Stomach (tissue), 9 donors: Measurements from ENCODE around the gene NOTO. TPM values are rescaled to one million over a fixed set of nuclear protein-coding genes. Genes with fewer than 3 reads are reported as not detected.
A peak's percentile ranks its signal among the peaks of the same experiment; 100 is the strongest.

Experiments
- DNase-seq, 2 donors: peaks; one replicate each; pipeline versions ENCODE4 v3.0.0 to v3.0.0-alpha.2; 2013 to 2019
- H3K27ac ChIP-seq, 5 donors: fragments of 200-600 bp in 4 of 5; sonication (generic) in 4 of 5; one replicate each; pipeline ENCODE4 v1.5.1; 2013 to 2019; ENCODE audit warnings: mild to moderate bottlenecking in 1 of 5, moderate library complexity in 1 of 5
- H3K27me3 ChIP-seq, 3 donors: fragments of 200-600 bp; sonication (generic); one replicate each; pipeline ENCODE4 v1.5.1; 2017 to 2019; ENCODE audit warnings: mixed run types in 1 of 3
- H3K36me3 ChIP-seq, 4 donors: fragments of 200-600 bp; sonication (generic); 1 replicate in 3 of 4; 2 replicates in 1 of 4; pipeline ENCODE4 v1.5.1; 2016 to 2019
- H3K4me1 ChIP-seq, 4 donors: fragments of 200-600 bp; sonication (generic); one replicate each; pipeline ENCODE4 v1.5.1; 2016 to 2019
- H3K4me3 ChIP-seq, 4 donors: fragments of 200-600 bp; sonication (generic) in 3 of 4; one replicate each; pipeline ENCODE4 v1.5.1; 2016 to 2019; ENCODE audit warnings: mild to moderate bottlenecking in 1 of 4
- H3K9me3 ChIP-seq, 4 donors: fragments of 200-600 bp; sonication (generic); one replicate each; pipeline ENCODE4 v1.5.1; 2016 to 2019
- EP300 ChIP-seq: sonication (generic); formaldehyde crosslinking; IDR thresholded peaks from one replicate; pipeline ENCODE4 v1.6.1; 2017; ENCODE audit warnings: antibody characterized with exemption
- POLR2A ChIP-seq, 4 donors: fragments of 450-650 bp; IDR thresholded peaks; one replicate each; pipeline ENCODE4 v1.6.1; 2016; ENCODE audit warnings: antibody characterized with exemption in 4 of 4, control low read depth in 2 of 4, mild to moderate bottlenecking in 1 of 4, moderate library complexity in 1 of 4
- POLR2AphosphoS5 ChIP-seq, 3 donors: sonication (generic); formaldehyde crosslinking; IDR thresholded peaks; one replicate each; pipeline ENCODE4 v1.6.1; 2016; ENCODE audit warnings: antibody characterized with exemption in 3 of 3
- WGBS, 5 donors: extraction: QIAGEN DNeasy Blood & Tissue Kit in 3 of 5; methylation state at CpG; one replicate each; pipeline versions ENCODE4 v1.1.5 to v1.1.7; 2013 to 2018; 5-methylcytosine and 5-hydroxymethylcytosine counted together
- intact Hi-C: fragments of 100-400 bp; cut with DNase I; formaldehyde crosslinking; loops from one replicate; pipeline ENCODE4 v1.15.1; 2023; ENCODE audit warnings: low total_unique reads
- polyA plus RNA-seq, 3 donors: library from polyadenylated mRNA; stranded (reverse); fragments of 200-250 nt; gene quantifications; one replicate each; pipeline ENCODE4 v1.2.3, GENCODE V29; 2013
- total RNA-seq, 5 donors: library from RNA; depleted of rRNA; stranded (reverse); fragments of >200 nt; gene quantifications; one replicate each; pipeline versions ENCODE4 v1.1.0 to v1.2.3, GENCODE V29; 2014 to 2016
- TF ChIP-seq, protein P1 (sequence below), 7 experiments: fragments of 450-650 bp in 4 of 7; fragments of 200-600 bp in 3 of 7; sonication (generic) in 3 of 7; IDR thresholded peaks; one replicate each; pipeline ENCODE4 v1.5.1; 2016 to 2019; ENCODE audit warnings: antibody characterized with exemption in 7 of 7, control low read depth in 2 of 7, mild to moderate bottlenecking in 1 of 7
- donor health status: healthy with polysubstance abuse.
- donor health status: Bipolar disorder and iron deficiency.
- donor health status: healthy.

The NOTO gene
- total and polyA plus RNA-seq, 8 donors = 0.25 to 0.31 TPM; not detected in 6

GRCh38 chr2:73225513-73226360 is 23.4 kb downstream of the NOTO start:
- TF ChIP-seq, protein P1, sequence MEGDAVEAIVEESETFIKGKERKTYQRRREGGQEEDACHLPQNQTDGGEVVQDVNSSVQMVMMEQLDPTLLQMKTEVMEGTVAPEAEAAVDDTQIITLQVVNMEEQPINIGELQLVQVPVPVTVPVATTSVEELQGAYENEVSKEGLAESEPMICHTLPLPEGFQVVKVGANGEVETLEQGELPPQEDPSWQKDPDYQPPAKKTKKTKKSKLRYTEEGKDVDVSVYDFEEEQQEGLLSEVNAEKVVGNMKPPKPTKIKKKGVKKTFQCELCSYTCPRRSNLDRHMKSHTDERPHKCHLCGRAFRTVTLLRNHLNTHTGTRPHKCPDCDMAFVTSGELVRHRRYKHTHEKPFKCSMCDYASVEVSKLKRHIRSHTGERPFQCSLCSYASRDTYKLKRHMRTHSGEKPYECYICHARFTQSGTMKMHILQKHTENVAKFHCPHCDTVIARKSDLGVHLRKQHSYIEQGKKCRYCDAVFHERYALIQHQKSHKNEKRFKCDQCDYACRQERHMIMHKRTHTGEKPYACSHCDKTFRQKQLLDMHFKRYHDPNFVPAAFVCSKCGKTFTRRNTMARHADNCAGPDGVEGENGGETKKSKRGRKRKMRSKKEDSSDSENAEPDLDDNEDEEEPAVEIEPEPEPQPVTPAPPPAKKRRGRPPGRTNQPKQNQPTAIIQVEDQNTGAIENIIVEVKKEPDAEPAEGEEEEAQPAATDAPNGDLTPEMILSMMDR (IDR thresholded peaks at IDR 0.05) = no peak
- no peak for TF ChIP-seq EP300
- TF ChIP-seq POLR2AphosphoS5 (IDR thresholded peaks at IDR 0.05) = no peak
- no peak for TF ChIP-seq POLR2A (IDR thresholded peaks at IDR 0.05)
- Histone ChIP-seq H3K4me3 (no peak overlapping the region), H3K36me3 (peaks cover 48 to 94% (median 94%) of the 10 kb centered on the region in 4 donors), H3K4me1 (peaks cover 0 to 11% (median 0%) of the 10 kb centered on the region in 4 donors), H3K27me3 (no peaks in the 10 kb centered on the region), H3K27ac (no peak overlapping the region), H3K9me3 (no peaks in the 10 kb centered on the region)
- WGBS, 5 donors = 72 to 88% (median 79%) methylated on average over 9 of the region's 9 CpGs
- intact Hi-C loops = no loop called here
- no peak for DNase-seq

DNA sequence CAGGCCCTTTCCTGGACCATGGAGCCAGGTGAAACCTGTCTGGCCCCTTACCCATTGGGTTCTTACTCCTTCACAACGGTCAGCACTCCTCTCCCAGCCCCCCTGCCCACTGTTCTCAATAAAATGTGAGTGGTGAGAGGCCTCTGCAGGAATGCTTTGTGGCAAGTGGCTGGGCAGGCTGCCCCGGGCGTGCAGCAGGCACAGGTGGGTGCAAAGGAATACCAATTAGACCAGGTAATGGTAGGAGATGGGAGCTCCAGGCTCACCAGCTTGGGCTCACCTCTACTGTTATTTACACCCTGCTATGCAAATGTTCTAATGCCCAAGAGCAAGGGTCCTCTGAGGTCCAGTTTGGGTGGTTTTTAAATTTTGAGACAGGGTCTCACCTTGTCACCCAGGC is 24.7 kb downstream of the NOTO start:
- peaks cover 43 to 81% (median 80%) of the 10 kb centered on the region in 4 donors for H3K36me3 ChIP-seq
- H3K9me3 ChIP-seq = no peaks in the 10 kb centered on the region
- TF ChIP-seq POLR2AphosphoS5 (IDR thresholded peaks at IDR 0.05) = no peak
- TF ChIP-seq, protein P1 (IDR thresholded peaks at IDR 0.05) = no peak
- TF ChIP-seq EP300 = no peak
- TF ChIP-seq POLR2A (IDR thresholded peaks at IDR 0.05) = no peak
- DNase-seq = no peak
- H3K27me3 ChIP-seq = no peaks in the 10 kb centered on the region
- 85 to 100% (median 90%) methylated on average over 3 of the region's 3 CpGs for WGBS, 5 donors
- H3K4me1 ChIP-seq = peaks cover 0 to 17% (median under 1%) of the 10 kb centered on the region in 4 donors
- no peak overlapping the region for H3K4me3 ChIP-seq
- intact Hi-C loops = no loop called here
- no peak overlapping the region for H3K27ac ChIP-seq

DNA sequence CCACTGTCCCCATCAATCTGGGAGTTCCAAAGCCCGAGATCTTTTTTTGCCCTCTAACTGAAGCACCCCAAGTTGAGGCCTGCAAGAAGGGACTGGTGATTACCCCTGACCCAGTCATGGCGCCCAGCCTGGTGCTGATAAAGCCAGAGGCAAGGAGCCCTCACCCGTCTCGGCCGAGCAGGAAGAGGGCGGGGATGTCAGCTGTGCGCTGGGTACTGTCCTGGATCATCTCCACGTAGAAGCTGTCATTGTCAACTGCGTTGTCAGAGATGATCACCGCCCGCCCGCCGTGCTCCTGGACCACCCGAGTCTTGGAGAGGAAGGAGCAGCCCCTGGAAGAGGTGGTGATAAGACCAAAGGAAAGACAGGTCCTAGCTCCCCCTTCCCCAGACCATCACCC is 26.3 kb downstream of the NOTO start:
- WGBS, 5 donors = 81 to 91% (median 89%) methylated on average over 10 to 14 of the region's 14 CpGs
- Histone ChIP-seq H3K4me3 (no peak overlapping the region), H3K27ac (no peak overlapping the region), H3K4me1 (peaks cover 4 to 23% (median 11%) of the 10 kb centered on the region in 4 donors), H3K36me3 (peaks cover 34 to 66% (median 65%) of the 10 kb centered on the region in 4 donors), H3K27me3 (no peaks in the 10 kb centered on the region), H3K9me3 (no peaks in the 10 kb centered on the region)
- no peak for DNase-seq
- intact Hi-C loops = no loop called here
- TF ChIP-seq EP300 (no peak), POLR2AphosphoS5 (IDR thresholded peaks at IDR 0.05) (no peak), POLR2A (IDR thresholded peaks at IDR 0.05) (no peak)
- TF ChIP-seq, protein P1 (IDR thresholded peaks at IDR 0.05) = no peak

GRCh38 chr2:73232403-73233153 is 30.2 kb downstream of the NOTO start:
- Histone ChIP-seq H3K4me3 (peak overlapping the region; percentile 81 to 85 (median 82)), H3K4me1 (peaks cover 20 to 41% (median 39%) of the 10 kb centered on the region in 4 donors), H3K27me3 (no peaks in the 10 kb centered on the region), H3K36me3 (peaks cover 18 to 36% (median 25%) of the 10 kb centered on the region in 4 donors), H3K9me3 (no peaks in the 10 kb centered on the region), H3K27ac (peak overlapping the region; percentile 72 to 96 (median 92))
- 1 to 2% (median 1%) methylated on average over 32 to 37 of the region's 37 CpGs for WGBS, 5 donors
- DNase-seq = no peak
- TF ChIP-seq EP300 (no peak), POLR2A (IDR thresholded peaks at IDR 0.05) (no peak), POLR2AphosphoS5 (IDR thresholded peaks at IDR 0.05) (no peak)
- TF ChIP-seq, protein P1 (IDR thresholded peaks at IDR 0.05) = no peak
- intact Hi-C loops = no loop called here
